NB4 (cell line): ENCODE results near the gene IL23R.

Experiments used
- DNase-seq: peaks from one replicate; pipeline ENCODE4 v3.0.0; 2010; ENCODE audit warnings: low read depth
- H3K4me3 ChIP-seq: one replicate; pipeline ENCODE4 v1.5.1; 2011; ENCODE audit warnings: mild to moderate bottlenecking, low read depth, low read length, moderate library complexity
- MYC ChIP-seq: IDR thresholded peaks from 2 replicates; pipeline ENCODE4 v1.6.1; 2011; ENCODE audit warnings: low read depth, low read length
- POLR2A ChIP-seq: IDR thresholded peaks from 2 replicates; pipeline ENCODE4 v1.6.1; 2011; ENCODE audit warnings: mild to moderate bottlenecking; ENCODE audit not compliant: insufficient read length; ENCODE audit errors: extremely low read depth
- TF ChIP-seq, protein P1 (sequence below): IDR thresholded peaks from 2 replicates; pipeline ENCODE4 v1.6.1; 2011; ENCODE audit warnings: low read depth, low read length
- TF ChIP-seq, protein P2 (sequence below): IDR thresholded peaks from one replicate; pipeline ENCODE4 v1.5.1; 2012; ENCODE audit warnings: low read depth, low read length

IL23R gene

DNA sequence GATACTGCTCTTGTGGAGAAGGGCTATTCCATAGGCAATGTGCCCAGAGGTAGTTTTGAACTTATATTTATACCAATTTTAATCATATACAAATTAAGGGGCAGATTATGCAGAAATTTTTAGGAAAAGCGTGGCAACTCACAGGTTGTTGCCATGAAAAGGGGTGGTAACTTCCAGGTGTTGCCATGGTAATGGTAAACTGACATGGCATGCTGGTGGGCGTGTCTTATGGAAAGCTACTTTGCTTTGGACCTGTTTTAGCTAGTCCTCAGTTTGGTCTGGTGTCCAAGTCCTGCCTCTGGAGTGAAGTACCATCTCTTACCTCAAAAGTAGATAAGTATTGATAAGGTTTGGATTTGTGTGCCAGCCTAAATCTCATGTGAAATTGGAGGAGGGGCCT is 7.9 kb upstream of the IL23R start:
- TF ChIP-seq POLR2A (no peak), MYC (no peak)
- TF ChIP-seq, protein P1, sequence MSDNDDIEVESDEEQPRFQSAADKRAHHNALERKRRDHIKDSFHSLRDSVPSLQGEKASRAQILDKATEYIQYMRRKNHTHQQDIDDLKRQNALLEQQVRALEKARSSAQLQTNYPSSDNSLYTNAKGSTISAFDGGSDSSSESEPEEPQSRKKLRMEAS, result no peak
- TF ChIP-seq, protein P2, sequence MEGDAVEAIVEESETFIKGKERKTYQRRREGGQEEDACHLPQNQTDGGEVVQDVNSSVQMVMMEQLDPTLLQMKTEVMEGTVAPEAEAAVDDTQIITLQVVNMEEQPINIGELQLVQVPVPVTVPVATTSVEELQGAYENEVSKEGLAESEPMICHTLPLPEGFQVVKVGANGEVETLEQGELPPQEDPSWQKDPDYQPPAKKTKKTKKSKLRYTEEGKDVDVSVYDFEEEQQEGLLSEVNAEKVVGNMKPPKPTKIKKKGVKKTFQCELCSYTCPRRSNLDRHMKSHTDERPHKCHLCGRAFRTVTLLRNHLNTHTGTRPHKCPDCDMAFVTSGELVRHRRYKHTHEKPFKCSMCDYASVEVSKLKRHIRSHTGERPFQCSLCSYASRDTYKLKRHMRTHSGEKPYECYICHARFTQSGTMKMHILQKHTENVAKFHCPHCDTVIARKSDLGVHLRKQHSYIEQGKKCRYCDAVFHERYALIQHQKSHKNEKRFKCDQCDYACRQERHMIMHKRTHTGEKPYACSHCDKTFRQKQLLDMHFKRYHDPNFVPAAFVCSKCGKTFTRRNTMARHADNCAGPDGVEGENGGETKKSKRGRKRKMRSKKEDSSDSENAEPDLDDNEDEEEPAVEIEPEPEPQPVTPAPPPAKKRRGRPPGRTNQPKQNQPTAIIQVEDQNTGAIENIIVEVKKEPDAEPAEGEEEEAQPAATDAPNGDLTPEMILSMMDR, result no peak
- DNase-seq, result no peak
- H3K4me3 ChIP-seq, result no peak overlapping the region

DNA sequence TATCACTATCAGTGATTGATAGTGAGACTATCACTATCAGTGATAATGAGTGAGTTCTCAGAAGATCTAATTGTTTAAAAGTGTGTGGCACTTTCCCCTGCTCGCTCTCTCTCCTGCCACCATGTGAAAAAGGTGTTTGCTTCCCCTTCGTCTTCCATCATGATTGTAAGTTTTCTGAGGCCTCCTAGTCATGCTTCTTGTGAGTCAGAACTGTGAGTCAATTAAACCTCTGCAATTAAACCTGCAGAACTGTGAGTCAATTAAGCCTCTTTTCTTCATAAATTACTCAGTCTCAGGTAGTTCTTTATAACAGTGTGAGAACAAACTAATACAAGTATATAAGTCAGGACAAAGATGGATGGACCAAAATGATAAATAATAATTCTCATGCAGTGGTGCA is 7.0 kb upstream of the IL23R start:
- DNase-seq, result no peak
- H3K4me3 ChIP-seq, result no peak overlapping the region
- TF ChIP-seq, protein P1, result no peak
- TF ChIP-seq, protein P2, result no peak
- no peak for TF ChIP-seq MYC
- no peak for TF ChIP-seq POLR2A

DNA sequence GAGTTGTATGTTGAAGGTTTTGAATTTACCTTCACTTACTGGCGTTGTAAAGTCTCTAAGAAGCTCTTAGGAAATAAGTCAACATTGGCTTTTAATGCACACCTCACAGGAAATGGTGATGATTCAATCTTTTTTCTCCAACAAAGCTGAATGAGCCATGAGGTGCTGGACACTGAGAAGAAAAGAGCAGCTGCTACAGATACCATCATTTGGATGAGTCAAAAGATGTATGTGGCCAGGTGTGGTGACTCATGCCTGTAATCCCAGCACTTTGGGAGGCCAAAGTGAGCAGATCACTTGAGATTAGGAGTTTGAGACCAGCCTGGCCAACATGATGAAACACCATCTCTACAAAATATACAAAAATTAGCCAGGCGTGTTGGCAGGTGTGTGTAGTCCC is 3.3 kb upstream of the IL23R start:
- TF ChIP-seq, protein P1, result no peak
- TF ChIP-seq, protein P2, result no peak
- TF ChIP-seq POLR2A, result no peak
- no peak overlapping the region for H3K4me3 ChIP-seq
- DNase-seq, result no peak

DNA sequence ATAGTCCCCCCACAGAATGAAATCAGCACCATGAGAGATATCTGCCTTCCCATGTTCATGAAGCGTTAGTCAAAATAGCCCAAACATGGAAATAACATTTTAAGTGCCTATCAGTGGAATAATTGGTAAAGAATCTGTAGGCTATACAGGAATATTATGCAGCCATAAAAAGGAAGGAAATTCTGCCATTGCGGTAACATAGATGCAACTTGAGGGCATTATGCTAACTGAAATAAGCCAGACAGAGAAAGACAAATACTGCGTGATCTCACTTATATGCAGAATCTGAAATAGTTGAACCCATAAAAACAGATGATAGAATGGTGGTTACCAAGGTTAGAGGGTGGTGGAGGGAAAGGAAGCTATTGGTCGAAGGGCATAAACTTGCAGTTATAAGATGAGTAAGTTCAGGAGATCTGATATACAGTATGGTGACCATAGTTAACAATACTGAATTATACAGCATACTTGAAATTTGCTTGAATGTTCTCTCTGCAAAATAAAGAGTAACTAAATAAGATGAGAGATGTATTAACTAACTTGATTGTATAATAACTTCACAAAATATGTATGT is 699 bp upstream of the IL23R start:
- H3K4me3 ChIP-seq, result no peak overlapping the region
- TF ChIP-seq, protein P2, result no peak
- TF ChIP-seq, protein P1, result no peak
- TF ChIP-seq POLR2A, result no peak
- no peak for DNase-seq

DNA sequence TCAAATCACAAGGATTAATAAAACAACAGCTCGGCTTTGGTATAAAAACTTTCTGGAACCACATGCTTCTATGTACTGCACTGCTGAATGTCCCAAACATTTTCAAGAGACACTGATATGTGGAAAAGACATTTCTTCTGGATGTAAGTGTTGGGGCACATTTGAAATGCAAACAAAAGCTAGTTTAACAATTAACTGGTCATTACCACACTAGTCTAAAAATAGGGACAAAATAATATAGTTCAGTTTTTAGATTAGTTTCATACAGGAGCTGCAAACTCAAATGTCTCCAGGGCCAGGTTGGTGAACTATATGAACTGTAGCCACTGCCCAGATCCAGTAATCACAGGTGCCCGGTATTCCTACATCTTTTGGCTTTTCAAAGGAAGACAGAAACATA is 3.2 kb downstream of the IL23R start:
- no peak for DNase-seq
- H3K4me3 ChIP-seq, result no peak overlapping the region
- TF ChIP-seq MYC, result no peak
- no peak for TF ChIP-seq POLR2A
- TF ChIP-seq, protein P1, result no peak
- TF ChIP-seq, protein P2, result no peak

DNA sequence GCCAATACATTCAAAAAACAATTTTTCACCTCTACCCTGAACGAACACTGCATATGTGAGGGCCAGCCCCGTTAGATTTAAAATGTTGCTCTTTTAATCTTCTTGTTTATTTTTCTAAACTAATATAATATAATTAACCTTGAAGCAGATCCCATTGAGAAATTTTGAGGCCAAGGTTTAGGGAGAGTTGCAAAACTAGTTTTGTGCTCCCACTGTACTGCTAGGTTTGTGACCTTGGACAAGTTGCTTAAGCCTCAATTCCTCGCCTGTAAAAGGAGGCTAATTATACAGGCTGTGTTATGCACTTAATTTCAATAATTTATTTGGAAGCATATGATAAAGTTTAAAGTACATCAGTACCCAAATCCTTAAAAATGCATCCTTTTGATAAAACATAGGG is 3.7 kb downstream of the IL23R start:
- TF ChIP-seq POLR2A (no peak), MYC (no peak)
- TF ChIP-seq, protein P2, result no peak
- TF ChIP-seq, protein P1, result no peak
- no peak overlapping the region for H3K4me3 ChIP-seq
- no peak for DNase-seq
